Transverse colon (tissue), 4 donors: ENCODE measurements around the gene TPT1. TPM values are rescaled to one million over a fixed set of nuclear protein-coding genes. Genes with fewer than 3 reads are reported as not detected.
"Not testable (repeated sequence)": the region's sequence is repeated elsewhere in the genome, so short reads cannot be mapped to it uniquely, and the experiment has no call there.

Source experiments
- DNase-seq: peaks from one replicate; pipeline ENCODE4 v3.0.0-alpha.2; 2019
- H3K27ac ChIP-seq, 4 donors: fragments of 200-600 bp; sonication (generic); 2 replicates each; pipeline ENCODE4 v1.5.1; 2016 to 2018; ENCODE audit warnings: inconsistent platforms in 4 of 4
- H3K27me3 ChIP-seq: fragments of 200-600 bp; sonication (generic); 2 replicates; pipeline ENCODE4 v1.5.1; 2017; ENCODE audit warnings: inconsistent platforms
- H3K36me3 ChIP-seq, 4 donors: fragments of 200-600 bp; sonication (generic); 2 replicates each; pipeline ENCODE4 v1.5.1; 2017 to 2019; ENCODE audit warnings: inconsistent platforms in 4 of 4
- H3K4me1 ChIP-seq, 4 donors: fragments of 200-600 bp; sonication (generic); 2 replicates each; pipeline ENCODE4 v1.5.1; 2017 to 2020; ENCODE audit warnings: inconsistent platforms in 4 of 4
- H3K4me3 ChIP-seq, 4 donors: fragments of 200-600 bp; sonication (generic); 1 replicate in 1 of 4; 2 replicates in 3 of 4; pipeline versions ENCODE4 v1.5.1 to v1.6.1; 2017 to 2019; ENCODE audit warnings: inconsistent platforms in 4 of 4
- H3K9me3 ChIP-seq, 2 donors: fragments of 200-600 bp; sonication (generic); 2 replicates each; pipeline ENCODE4 v1.5.1; 2017 to 2019; ENCODE audit warnings: inconsistent platforms in 2 of 2
- CTCF ChIP-seq, 5 experiments: fragments of 200-600 bp in 3 of 5; fragments of 450-650 bp in 2 of 5; sonication (generic) in 3 of 5; IDR thresholded peaks; 1 replicate in 2 of 5; 2 replicates in 3 of 5; pipeline ENCODE4 v1.5.1; 2016 to 2017; ENCODE audit warnings: antibody characterized with exemption in 5 of 5, inconsistent platforms in 3 of 5, mild to moderate bottlenecking in 2 of 5, moderate library complexity in 1 of 5
- EP300 ChIP-seq: sonication (generic); formaldehyde crosslinking; IDR thresholded peaks from one replicate; pipeline ENCODE4 v1.6.1; 2017; ENCODE audit warnings: antibody characterized with exemption, low read depth
- POLR2A ChIP-seq: fragments of 450-650 bp; IDR thresholded peaks from one replicate; pipeline ENCODE4 v1.6.1; 2016; ENCODE audit warnings: antibody characterized with exemption, mild to moderate bottlenecking, moderate library complexity
- POLR2AphosphoS5 ChIP-seq, 3 donors: sonication (generic); formaldehyde crosslinking; IDR thresholded peaks; one replicate each; pipeline ENCODE4 v1.6.1; 2016; ENCODE audit warnings: antibody characterized with exemption in 3 of 3
- WGBS, 2 donors: methylation state at CpG; one replicate each; pipeline ENCODE4 v1.1.5; 2018; ENCODE audit warnings: low coverage in 1 of 2; 5-methylcytosine and 5-hydroxymethylcytosine counted together
- in situ Hi-C, 4 donors: fragments of 200-750 bp; cut with MboI; loops; one replicate each; pipeline versions ENCODE4 v1.15.0 to v1.15.1; 2017; ENCODE audit warnings: low sequenced_read_pairs in 3 of 4, low pct_ligation_motif_present in 1 of 4, low pct_unique_long_range_greater_than_20kb in 1 of 4
- intact Hi-C: fragments of 100-400 bp; cut with DNase I; formaldehyde crosslinking; loops from one replicate; pipeline ENCODE4 v1.15.1; 2023; ENCODE audit warnings: low total_unique reads
- total RNA-seq, 4 donors: library from RNA; depleted of rRNA; stranded (reverse); fragments of >200 nt; gene quantifications; one replicate each; pipeline ENCODE4 v1.1.0, GENCODE V29; 2016

Gene TPT1
- total RNA-seq, 4 donors from 2014 or later: 1,485 to 2,679 (median 2,380) TPM

DNA sequence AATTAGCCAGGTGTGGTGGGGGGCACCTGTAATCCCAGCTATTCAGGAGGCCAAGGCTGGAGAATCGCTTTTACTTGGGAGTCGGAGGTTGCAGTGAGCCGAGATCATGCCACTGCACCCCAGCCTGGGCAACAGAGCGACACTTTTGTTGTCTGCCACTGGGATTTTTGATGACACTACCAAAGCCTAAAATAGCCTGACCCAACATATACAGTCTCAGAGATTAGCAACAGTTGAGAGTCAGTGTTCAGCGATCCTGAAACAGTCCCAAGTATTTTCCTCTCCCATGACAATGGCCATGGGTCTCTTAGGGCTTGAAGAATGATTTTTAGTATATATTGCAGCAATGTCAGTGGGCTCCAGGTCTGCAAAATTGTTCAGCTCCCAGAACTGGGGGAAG lies 44.3 kb upstream of the TPT1 start:
- Histone ChIP-seq H3K4me1 (no peaks in the 10 kb centered on the region), H3K27me3 (no peaks in the 10 kb centered on the region), H3K27ac (no peak overlapping the region), H3K36me3 (no peaks in the 10 kb centered on the region), H3K4me3 (no peak overlapping the region), H3K9me3 (no peaks in the 10 kb centered on the region)
- in situ Hi-C loops (no loop called here), intact Hi-C loops (no loop called here)
- WGBS, 2 donors: 99 to 100% methylated on average over 3 to 5 of the region's 5 CpGs
- TF ChIP-seq EP300 (no peak), POLR2A (no peak), CTCF (IDR thresholded peaks at IDR 0.05) (no peak), POLR2AphosphoS5 (IDR thresholded peaks at IDR 0.05) (no peak)
- no peak for DNase-seq

DNA sequence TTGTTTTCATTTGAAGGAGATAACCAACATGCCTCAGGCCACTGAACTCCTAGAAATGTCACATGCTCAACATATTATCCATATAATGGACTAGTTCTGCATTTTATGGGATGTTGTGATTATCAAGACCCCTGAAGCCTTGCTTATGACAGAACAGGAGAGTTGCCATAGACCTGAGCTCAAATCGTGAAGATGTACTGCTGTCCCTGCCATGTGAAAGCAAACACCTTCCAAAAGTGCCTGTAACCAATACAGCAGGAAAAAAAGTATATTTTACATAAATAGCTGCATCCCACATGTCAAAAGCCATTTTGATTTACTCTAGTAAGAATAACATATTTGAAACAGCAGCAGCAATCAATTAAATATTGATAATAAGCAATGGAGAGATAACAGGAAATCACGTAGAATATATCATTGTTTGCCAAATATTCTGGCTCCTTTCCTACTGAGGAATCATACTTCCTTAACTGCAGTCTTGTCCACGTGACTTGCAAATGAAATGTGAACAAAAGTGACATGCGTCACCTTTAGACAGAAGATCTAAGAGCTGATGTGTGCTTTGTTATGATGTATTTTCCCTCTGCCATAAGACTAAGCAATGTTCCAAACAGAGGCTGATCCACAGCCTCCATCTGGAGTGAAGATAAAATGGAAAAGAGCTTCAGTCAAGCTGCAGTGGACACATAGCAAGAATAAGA lies 43.6 kb upstream of the TPT1 start:
- WGBS, 2 donors: 62 to 74% methylated on average over 4 of the region's 4 CpGs
- Histone ChIP-seq H3K4me3 (no peak overlapping the region), H3K4me1 (no peaks in the 10 kb centered on the region), H3K27ac (no peak overlapping the region), H3K36me3 (no peaks in the 10 kb centered on the region), H3K9me3 (no peaks in the 10 kb centered on the region), H3K27me3 (no peaks in the 10 kb centered on the region)
- intact Hi-C loops: no loop called here
- no peak for DNase-seq
- TF ChIP-seq POLR2AphosphoS5 (IDR thresholded peaks at IDR 0.05) (no peak), POLR2A (no peak), CTCF (IDR thresholded peaks at IDR 0.05) (no peak), EP300 (no peak)
- in situ Hi-C loops: no loop called here

GRCh38 chr13:45382739-45383138 lies 41.8 kb upstream of the TPT1 start:
- in situ Hi-C loops, DNase-seq, H3K36me3 ChIP-seq, H3K27ac ChIP-seq, H3K4me1 ChIP-seq, H3K9me3 ChIP-seq, intact Hi-C loops, H3K4me3 ChIP-seq, H3K27me3 ChIP-seq: not testable (repeated sequence)
- WGBS, 2 donors: 83% methylated on average over 8 of the region's 8 CpGs; no CpG with 5 or more reads in 1 of the 2 donors

- WGBS, 2 donors: no CpG with 5 or more reads among the region's 12 CpGs
- no peak for DNase-seq
- TF ChIP-seq POLR2AphosphoS5 (IDR thresholded peaks at IDR 0.05) (no peak), EP300 (no peak), POLR2A (no peak), CTCF (IDR thresholded peaks at IDR 0.05) (no peak)
- no peaks in the 10 kb centered on the region for H3K36me3 ChIP-seq
- H3K9me3 ChIP-seq: no peaks in the 10 kb centered on the region
- intact Hi-C loops: no loop called here
- in situ Hi-C loops: no loop called here
- H3K27ac ChIP-seq: no peak overlapping the region
- H3K4me3 ChIP-seq: no peak overlapping the region
- H3K27me3 ChIP-seq: no peaks in the 10 kb centered on the region
- no peaks in the 10 kb centered on the region for H3K4me1 ChIP-seq
These were observed 40.2 kb upstream of the TPT1 start for GRCh38 chr13:45381196-45381595.

DNA sequence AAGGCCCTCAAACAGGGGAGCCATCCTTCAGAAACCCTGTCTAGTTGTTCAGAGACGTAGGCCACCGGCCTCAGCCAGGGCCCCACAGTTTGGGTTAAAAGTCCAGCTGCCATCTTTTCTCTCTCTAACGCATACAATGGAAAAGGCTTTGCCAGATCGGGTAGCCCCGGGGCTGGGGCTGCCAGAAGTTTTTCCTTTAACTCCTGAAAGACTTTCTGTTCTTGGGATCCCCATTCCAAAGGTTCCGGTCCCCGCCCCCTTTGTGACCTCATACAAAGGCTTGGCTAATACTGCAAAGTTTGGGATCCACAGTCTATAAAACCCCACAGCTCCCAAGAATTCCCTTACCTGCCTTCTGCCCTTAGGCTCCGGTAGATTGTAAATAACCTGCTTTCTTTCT lies 39.7 kb upstream of the TPT1 start:
- H3K27ac ChIP-seq, H3K36me3 ChIP-seq, H3K4me1 ChIP-seq, H3K4me3 ChIP-seq, H3K27me3 ChIP-seq, in situ Hi-C loops, DNase-seq, intact Hi-C loops, H3K9me3 ChIP-seq: not testable (repeated sequence)
- WGBS, 2 donors: 70% methylated on average over 6 of the region's 8 CpGs; no CpG with 5 or more reads in 1 of the 2 donors

- H3K27me3 ChIP-seq, H3K4me1 ChIP-seq, in situ Hi-C loops, H3K9me3 ChIP-seq, H3K27ac ChIP-seq, H3K36me3 ChIP-seq, DNase-seq, H3K4me3 ChIP-seq, intact Hi-C loops: not testable (repeated sequence)
- WGBS, 2 donors: 90 to 93% methylated on average over 2 to 10 of the region's 10 CpGs
These were observed 38.5 kb upstream of the TPT1 start for GRCh38 chr13:45379516-45379915.

DNA sequence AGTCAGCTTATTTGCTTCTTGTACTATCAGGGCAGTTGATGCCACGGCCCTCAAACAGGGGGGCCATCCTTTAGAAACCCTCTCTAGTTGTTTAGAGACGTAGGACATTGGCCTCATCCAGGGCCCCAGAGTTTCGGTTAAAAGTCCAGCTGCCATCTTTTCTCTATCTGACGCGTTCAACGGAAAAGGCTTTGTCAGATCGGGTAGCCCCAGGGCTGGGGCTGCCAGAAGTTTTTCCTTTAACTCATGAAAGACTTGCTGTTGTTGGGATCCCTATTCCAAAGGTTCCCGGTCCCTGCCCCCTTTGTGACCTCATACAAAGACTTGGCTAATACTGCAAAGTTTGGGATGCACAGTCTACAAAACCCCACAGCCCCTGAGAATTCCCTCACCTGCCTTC lies 37.8 kb upstream of the TPT1 start:
- H3K27ac ChIP-seq, H3K4me1 ChIP-seq, DNase-seq, intact Hi-C loops, in situ Hi-C loops, H3K36me3 ChIP-seq, H3K27me3 ChIP-seq, H3K4me3 ChIP-seq, H3K9me3 ChIP-seq: not testable (repeated sequence)
- 90% methylated on average over 8 of the region's 8 CpGs; no CpG with 5 or more reads in 1 of the 2 donors for WGBS, 2 donors

- H3K27ac ChIP-seq, intact Hi-C loops, H3K36me3 ChIP-seq, DNase-seq, H3K27me3 ChIP-seq, H3K9me3 ChIP-seq, H3K4me3 ChIP-seq, in situ Hi-C loops, H3K4me1 ChIP-seq: not testable (repeated sequence)
- 50% methylated on average over 2 of the region's 12 CpGs; no CpG with 5 or more reads in 1 of the 2 donors for WGBS, 2 donors
These were observed 36.3 kb upstream of the TPT1 start for GRCh38 chr13:45377314-45377713.
